Epithelial cell of proximal tubule (primary cell): ENCODE results near the gene TTC21A. TPM values are rescaled to one million over a fixed set of nuclear protein-coding genes. Genes with fewer than 3 reads are reported as not detected.

Source experiments
- DNase-seq: peaks from one replicate; pipeline ENCODE4 v3.0.0-alpha.2; 2011; ENCODE audit warnings: low read depth
- H3K4me3 ChIP-seq: 2 replicates; pipeline ENCODE4 v1.5.1; 2011; ENCODE audit warnings: low read depth, mild to moderate bottlenecking, low read length
- CTCF ChIP-seq: conservative IDR thresholded peaks from 2 replicates; pipeline ENCODE4 v1.5.1; 2012; ENCODE audit warnings: low read depth, mild to moderate bottlenecking, low read length
- total RNA-seq: library from RNA; depleted of rRNA; stranded (reverse); fragments of >200 nt; gene quantifications from 2 replicates; pipeline ENCODE4 v1.2.3, GENCODE V29; 2015

TTC21A gene
- total RNA-seq, 1 donor from 2014 or later: 0.86 TPM

GRCh38 chr3:39108200-39108710, 775 bp downstream of the TTC21A start:
- peak overlapping the region; percentile 87 for H3K4me3 ChIP-seq
- TF ChIP-seq CTCF: no peak
- DNase-seq: no peak

DNA sequence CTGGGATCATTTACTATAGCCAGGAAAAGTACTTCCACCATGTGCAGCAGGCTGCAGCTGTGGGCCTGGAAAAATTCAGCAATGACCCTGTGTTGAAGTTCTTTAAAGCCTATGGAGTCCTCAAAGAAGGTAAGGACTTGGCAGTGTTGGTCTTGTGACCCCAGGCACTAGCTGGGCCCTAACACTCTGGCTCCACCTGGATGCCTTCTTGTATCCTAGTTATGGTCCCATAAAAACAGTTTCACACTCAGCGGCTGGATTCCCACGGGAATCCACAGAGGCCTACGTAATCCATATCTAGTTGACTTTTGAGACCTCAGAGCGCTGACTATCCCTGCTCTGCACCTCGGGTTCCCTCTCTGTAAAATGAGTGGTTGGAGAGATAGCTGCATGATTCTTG, 1.6 kb downstream of the TTC21A start:
- H3K4me3 ChIP-seq: no peak overlapping the region
- no peak for DNase-seq
- no peak for TF ChIP-seq CTCF

DNA sequence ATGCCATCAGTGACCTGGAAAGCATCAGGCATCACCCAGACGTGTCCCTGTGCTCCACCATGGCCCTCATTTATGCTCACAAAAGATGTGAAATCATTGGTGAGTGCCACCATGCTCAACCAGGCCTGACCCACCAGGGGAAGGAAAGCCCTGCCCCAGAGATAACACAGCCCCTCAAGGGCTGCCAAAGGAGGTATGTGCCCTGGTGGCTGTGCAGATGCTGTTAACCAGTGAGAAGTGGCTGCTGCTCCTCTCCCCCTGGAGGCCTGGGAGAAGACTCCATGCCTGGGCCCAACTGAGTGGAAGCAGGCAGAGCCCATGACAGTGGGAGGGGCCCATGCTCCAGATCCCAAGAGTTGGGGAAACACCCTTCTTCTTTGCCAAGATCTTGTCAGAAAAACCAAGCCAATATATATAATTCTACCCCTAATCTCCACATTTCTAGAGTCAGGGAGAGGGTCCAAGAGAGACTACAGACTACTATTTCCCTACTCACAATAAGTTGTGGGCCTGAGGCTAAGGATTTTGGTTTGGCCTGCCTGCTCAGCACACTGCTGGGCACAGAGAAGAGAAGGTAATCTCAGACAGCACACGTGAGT, 2.7 kb downstream of the TTC21A start:
- H3K4me3 ChIP-seq: no peak overlapping the region
- TF ChIP-seq CTCF: no peak
- no peak for DNase-seq

DNA sequence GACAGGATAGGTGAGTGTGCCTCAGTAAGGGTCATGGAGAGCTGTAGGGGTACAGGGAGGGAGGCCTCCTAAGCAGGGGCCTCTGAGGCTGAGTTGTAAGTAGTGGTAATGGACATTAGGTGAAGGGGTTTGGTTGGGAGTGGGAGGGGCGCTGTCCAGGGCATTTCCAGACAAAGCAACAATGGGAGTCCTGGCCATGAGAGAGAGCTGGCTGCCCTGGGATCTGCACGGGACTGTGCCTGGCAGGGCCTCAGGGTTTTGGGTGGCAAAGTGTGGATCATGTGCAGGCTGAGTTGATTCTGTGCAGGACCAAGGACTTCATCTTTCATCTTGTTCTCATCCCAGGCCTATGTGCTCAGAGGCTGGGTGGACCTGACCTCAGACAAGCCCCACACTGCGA, 4.6 kb downstream of the TTC21A start:
- DNase-seq: no peak
- H3K4me3 ChIP-seq: no peak overlapping the region
- no peak for TF ChIP-seq CTCF

- H3K4me3 ChIP-seq: no peak overlapping the region
- TF ChIP-seq CTCF: no peak
- DNase-seq: no peak
Measured at GRCh38 chr3:39112535-39112934, 5.1 kb downstream of the TTC21A start.

DNA sequence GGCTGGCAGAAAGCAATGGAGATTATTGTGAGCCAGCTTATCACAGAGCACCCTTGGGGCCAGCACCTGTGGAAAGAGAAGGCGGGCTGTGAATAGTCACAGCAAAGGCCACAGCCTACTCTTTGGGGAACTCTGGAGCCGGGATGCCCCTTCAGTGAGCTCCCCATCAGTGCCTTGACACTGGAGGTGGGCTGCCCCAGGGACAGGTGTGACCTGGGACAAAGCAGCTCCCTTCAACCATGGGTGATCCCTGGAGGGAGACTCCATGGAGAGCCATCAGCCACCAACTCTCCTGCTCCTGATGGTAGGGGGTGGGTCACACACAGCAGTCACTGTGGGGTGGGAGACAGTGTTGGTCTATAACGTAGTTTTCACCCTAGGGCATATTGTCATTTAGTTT, 5.8 kb downstream of the TTC21A start:
- no peak overlapping the region for H3K4me3 ChIP-seq
- TF ChIP-seq CTCF: no peak
- no peak for DNase-seq

- TF ChIP-seq CTCF: no peak
- no peak for DNase-seq
- no peak overlapping the region for H3K4me3 ChIP-seq
Measured at GRCh38 chr3:39114456-39114855, 7.0 kb downstream of the TTC21A start.
